IMR-90 (cell line): Measurements from ENCODE around the gene ITGA5. TPM values are rescaled to one million over a fixed set of nuclear protein-coding genes. Genes with fewer than 3 reads are reported as not detected.

Source experiments
- ATAC-seq: fragments of 200-7000 bp; cut with Tn5 transposase; 2 replicates; pipeline ENCODE4 v1.9.1; 2020; ENCODE audit warnings: low read depth, mild to moderate bottlenecking, moderate library complexity
- BruUV-seq: library from RNA; stranded (reverse); fragments of 400-500 nt; replicated peaks from 2 replicates; lab custom pipeline; 2021; lab: Mats Ljungman, UMichigan
- CTCF ChIA-PET: fragments of 300-600 bp; formaldehyde crosslinking; extraction: SDS; loops from one replicate; lab custom pipeline; 2021; ENCODE audit warnings: antibody characterized with exemption; lab: Yijun Ruan, JAX
- POLR2A ChIA-PET: fragments of 300-600 bp; sonication (Branson Sonifier 250); formaldehyde crosslinking; loops from one replicate; lab custom pipeline; 2022; ENCODE audit warnings: antibody characterized with exemption; ENCODE audit not compliant: unreplicated experiment; lab: Charles Lee
- DNase-seq: peaks from one replicate; pipeline ENCODE4 v3.0.0; 2013
- H2AFZ ChIP-seq: replicated peaks from 2 replicates; pipeline ENCODE3; 2013; ENCODE audit warnings: low read length, mild to moderate bottlenecking; ENCODE audit not compliant: poor library complexity
- H2AK5ac ChIP-seq: 2 replicates; pipeline ENCODE4 v1.6.1; 2013; ENCODE audit warnings: low read depth, low read length, inconsistent platforms
- H2AK9ac ChIP-seq: replicated peaks from 2 replicates; pipeline ENCODE3; 2013; ENCODE audit warnings: mild to moderate bottlenecking, low read depth, low read length, moderate library complexity; ENCODE audit not compliant: poor library complexity
- H2BK120ac ChIP-seq: 2 replicates; pipeline ENCODE4 v1.6.1; 2013; ENCODE audit warnings: low read depth, low read length, inconsistent platforms
- H2BK15ac ChIP-seq: 3 replicates; pipeline ENCODE4 v1.6.1; 2013; ENCODE audit warnings: low read depth, low read length, inconsistent platforms
- H2BK20ac ChIP-seq: 2 replicates; pipeline ENCODE4 v1.6.1; 2013; ENCODE audit warnings: low read depth, mild to moderate bottlenecking, inconsistent platforms, low read length, moderate library complexity
- H2BK5ac ChIP-seq: 2 replicates; pipeline ENCODE4 v1.6.1; 2013; ENCODE audit warnings: mild to moderate bottlenecking, low read depth, low read length, inconsistent platforms; ENCODE audit not compliant: poor library complexity, severe bottlenecking
- H3K14ac ChIP-seq: replicated peaks from 2 replicates; pipeline ENCODE4 v1.6.1; 2013; ENCODE audit warnings: low read depth, low read length, inconsistent platforms
- H3K18ac ChIP-seq: 2 replicates; pipeline ENCODE4 v1.6.1; 2013; ENCODE audit warnings: low read depth, low read length, control low read depth
- H3K23ac ChIP-seq: 2 replicates; pipeline ENCODE4 v1.6.1; 2013; ENCODE audit warnings: low read depth, low read length, inconsistent platforms
- H3K27ac ChIP-seq: 2 replicates; pipeline ENCODE4 v1.5.1; 2013; ENCODE audit warnings: mild to moderate bottlenecking, control low read depth, low read length; ENCODE audit not compliant: insufficient read depth
- H3K27me3 ChIP-seq: 2 replicates; pipeline ENCODE4 v1.6.1; 2013; ENCODE audit warnings: low read length; ENCODE audit not compliant: control insufficient read depth, insufficient read depth
- H3K36me3 ChIP-seq: 2 replicates; pipeline ENCODE4 v1.6.1; 2013; ENCODE audit warnings: low read length, mixed read lengths; ENCODE audit not compliant: control insufficient read depth, insufficient read depth
- H3K4ac ChIP-seq: 2 replicates; pipeline ENCODE4 v1.6.1; 2013; ENCODE audit warnings: low read depth, low read length, inconsistent platforms
- H3K4me1 ChIP-seq: 2 replicates; pipeline ENCODE4 v1.6.1; 2013; ENCODE audit warnings: low read length, mixed read lengths; ENCODE audit not compliant: control insufficient read depth, insufficient read depth
- H3K4me2 ChIP-seq: 2 replicates; pipeline ENCODE4 v1.6.1; 2013; ENCODE audit warnings: low read depth, mild to moderate bottlenecking, control low read depth, low read length, moderate library complexity
- H3K4me3 ChIP-seq: 2 replicates; pipeline ENCODE4 v1.5.1; 2013; ENCODE audit warnings: low read depth, mild to moderate bottlenecking, control low read depth, low read length, moderate library complexity; ENCODE audit not compliant: insufficient read depth
- H3K56ac ChIP-seq: 2 replicates; pipeline ENCODE4 v1.6.1; 2013; ENCODE audit warnings: low read length, inconsistent platforms; ENCODE audit not compliant: insufficient read depth; ENCODE audit errors: extremely low read depth
- H3K79me1 ChIP-seq, 2 experiments: 2 replicates each; pipeline ENCODE4 v1.6.1; 2013; ENCODE audit warnings: low read length in 2 of 2, inconsistent platforms in 1 of 2, low read depth in 1 of 2
- H3K9ac ChIP-seq: 2 replicates; pipeline ENCODE4 v1.6.1; 2013; ENCODE audit warnings: low read depth, low read length, control low read depth
- H3K9me1 ChIP-seq: 2 replicates; pipeline ENCODE4 v1.6.1; 2013; ENCODE audit warnings: low read length, inconsistent platforms; ENCODE audit not compliant: insufficient read depth
- H3K9me3 ChIP-seq: 2 replicates; pipeline ENCODE4 v1.6.1; 2013; ENCODE audit warnings: low read length; ENCODE audit not compliant: control insufficient read depth, insufficient read depth
- H4K20me1 ChIP-seq: 2 replicates; pipeline ENCODE4 v1.6.1; 2013; ENCODE audit warnings: low read length, inconsistent platforms; ENCODE audit not compliant: insufficient read depth
- H4K5ac ChIP-seq: 2 replicates; pipeline ENCODE4 v1.6.1; 2013; ENCODE audit warnings: mild to moderate bottlenecking, low read depth, low read length, control low read depth
- H4K8ac ChIP-seq, 2 experiments: 2 replicates each; pipeline ENCODE4 v1.6.1; 2013; ENCODE audit warnings: low read depth in 2 of 2, low read length in 2 of 2, control low read depth in 1 of 2, inconsistent platforms in 1 of 2
- H4K91ac ChIP-seq: 2 replicates; pipeline ENCODE4 v1.6.1; 2013; ENCODE audit warnings: low read depth, low read length, inconsistent platforms; ENCODE audit not compliant: insufficient read depth
- BHLHE40 ChIP-seq: fragments of 150-350 bp; IDR thresholded peaks from 2 replicates; pipeline ENCODE4 v1.6.1; 2016; ENCODE audit warnings: mild to moderate bottlenecking, low read depth, low read length
- CEBPB ChIP-seq: IDR thresholded peaks from 2 replicates; pipeline ENCODE4 v1.6.1; 2012; ENCODE audit warnings: low read depth, low read length, improper control_type of control experiment
- CHD1 ChIP-seq: IDR thresholded peaks from 2 replicates; pipeline ENCODE4 v1.6.1; 2012; ENCODE audit warnings: low read depth, low read length, improper control_type of control experiment
- FOS ChIP-seq: fragments of 150-350 bp; IDR thresholded peaks from 2 replicates; pipeline ENCODE4 v1.6.1; 2016; ENCODE audit warnings: low read depth, low read length
- MAFK ChIP-seq: IDR thresholded peaks from 2 replicates; pipeline ENCODE4 v1.6.1; 2012; ENCODE audit warnings: low read depth, low read length, improper control_type of control experiment
- MAZ ChIP-seq: IDR thresholded peaks from 2 replicates; pipeline ENCODE4 v1.6.1; 2012; ENCODE audit warnings: low read depth, mild to moderate bottlenecking, low read length, improper control_type of control experiment, moderate library complexity, borderline replicate concordance
- MXI1 ChIP-seq: IDR thresholded peaks from 2 replicates; pipeline ENCODE4 v1.6.1; 2012; ENCODE audit warnings: low read depth, mild to moderate bottlenecking, low read length, moderate library complexity, borderline replicate concordance
- NFE2L2 ChIP-seq: fragments of 150-350 bp; IDR thresholded peaks from 2 replicates; pipeline ENCODE4 v1.6.1; 2016; ENCODE audit warnings: low read depth, mild to moderate bottlenecking, low read length
- POLR2A ChIP-seq: IDR thresholded peaks from 2 replicates; pipeline ENCODE4 v1.6.1; 2012; ENCODE audit warnings: mild to moderate bottlenecking, low read depth, low read length
- RAD21 ChIP-seq: IDR thresholded peaks from 2 replicates; pipeline ENCODE4 v1.6.1; 2012; ENCODE audit warnings: low read length, improper control_type of control experiment
- RCOR1 ChIP-seq: IDR thresholded peaks from 2 replicates; pipeline ENCODE4 v1.6.1; 2012; ENCODE audit warnings: mild to moderate bottlenecking, low read length, improper control_type of control experiment; ENCODE audit not compliant: insufficient replicate concordance
- RFX5 ChIP-seq: IDR thresholded peaks from 2 replicates; pipeline ENCODE4 v1.8.0; 2012; ENCODE audit warnings: low read depth, mild to moderate bottlenecking, low read length, moderate library complexity
- SMC3 ChIP-seq: fragments of 150-350 bp; IDR thresholded peaks from 2 replicates; pipeline ENCODE4 v1.6.1; 2016; ENCODE audit warnings: low read depth, mild to moderate bottlenecking, antibody characterized with exemption, low read length, moderate library complexity
- WGBS, 2 experiments: methylation state at CpG; one replicate each; pipeline versions ENCODE4 v1.1.5 to v1.1.7; 2013; ENCODE audit warnings: missing lambda C conversion rate in 2 of 2; ENCODE audit not compliant: insufficient read length in 1 of 2; ENCODE audit errors: extremely low coverage in 2 of 2; 5-methylcytosine and 5-hydroxymethylcytosine counted together
- dilution Hi-C: fragments of 300-500 bp; cut with HindIII; formaldehyde crosslinking; loops from one replicate; pipeline ENCODE4 v1.14.3; 2018; ENCODE audit warnings: low sequenced_read_pairs; ENCODE audit not compliant: unreplicated experiment
- in situ Hi-C: fragments of 300-500 bp; cut with MboI; formaldehyde crosslinking; loops from 3 replicates; pipeline ENCODE4 v1.14.3; 2019; ENCODE audit warnings: low sequenced_read_pairs, inconsistent platforms, mixed read lengths
- intact Hi-C: fragments of 100-400 bp; cut with micrococcal nuclease; formaldehyde crosslinking; loops from 2 replicates; pipeline ENCODE4 v1.10.0; 2022
- polyA plus RNA-seq, 3 experiments: library from polyadenylated mRNA; depleted of rRNA; stranded (reverse); fragments of >200 nt; gene quantifications; 2 replicates each; pipeline ENCODE4 v1.2.3, GENCODE V29; 2012; ENCODE audit warnings: low replicate concordance in 1 of 3
- total RNA-seq: library from RNA; depleted of rRNA; stranded (reverse); fragments of >200 nt; gene quantifications from 2 replicates; pipeline ENCODE4 v1.2.3, GENCODE V29; 2012
- TF ChIP-seq, protein P1 (sequence below): fragments of 150-350 bp; IDR thresholded peaks from 2 replicates; pipeline ENCODE4 v1.6.1; 2017; ENCODE audit warnings: mild to moderate bottlenecking, antibody characterized with exemption, low read length, low read depth
- TF ChIP-seq, protein P2 (sequence below): fragments of 150-350 bp; IDR thresholded peaks from 2 replicates; pipeline ENCODE4 v1.6.1; 2016; ENCODE audit warnings: low read depth, mild to moderate bottlenecking, low read length, moderate library complexity, borderline replicate concordance

The ITGA5 gene
- total and polyA plus RNA-seq, 2 of the 4 experiments (the other 2 are of a cell fraction): 159 to 259 TPM

DNA sequence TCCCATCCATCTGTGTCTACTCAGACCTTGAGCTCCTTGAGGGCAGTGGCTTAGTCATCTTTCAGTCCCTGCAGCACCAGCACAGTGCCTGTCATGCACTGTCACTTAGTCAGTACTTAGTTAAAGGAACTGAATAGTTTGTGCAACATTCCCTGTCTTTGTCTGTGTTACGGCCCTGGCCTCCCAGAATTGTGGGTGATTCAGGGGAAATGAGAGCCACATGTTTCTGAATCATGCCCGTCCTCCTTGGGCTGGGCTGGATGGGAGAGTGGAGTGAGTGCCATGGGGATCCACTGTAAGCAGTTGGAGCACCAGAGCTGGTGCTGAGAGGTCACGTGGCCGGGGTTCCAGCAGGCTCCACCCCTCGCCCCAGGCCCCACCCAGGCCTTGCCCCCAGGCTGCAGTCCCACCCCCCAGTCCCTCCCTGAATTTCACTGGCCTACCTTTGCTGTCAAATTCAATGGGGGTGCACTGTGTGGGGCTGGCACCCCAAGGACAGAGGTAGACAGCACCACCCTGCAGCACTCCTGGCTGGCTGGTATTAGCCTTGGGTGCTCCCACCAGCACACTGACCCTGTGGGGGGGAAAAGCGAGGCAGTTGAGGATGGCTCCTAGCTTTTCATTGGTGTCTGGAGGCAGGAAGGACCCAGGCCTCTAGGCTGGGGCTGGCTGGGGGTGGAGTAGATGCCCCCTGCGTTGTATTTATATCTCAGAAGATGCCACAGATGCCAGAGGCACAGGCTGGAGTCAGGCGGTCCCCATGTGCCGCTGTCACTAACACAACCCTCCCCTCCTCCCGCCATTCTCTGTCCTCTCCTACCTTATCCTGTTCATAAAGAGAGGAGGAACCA is 7.5 kb downstream of the ITGA5 start:
- Histone ChIP-seq H2AK9ac (peak overlapping the region; percentile 81), H2BK20ac (no peak overlapping the region), H3K23ac (no peak overlapping the region; the same call in 1 of the 2 replicates), H2BK5ac (peak overlapping the region; percentile 67), H3K4ac (peak overlapping the region; percentile 38), H2AFZ (no peak overlapping the region), H3K27ac (peak overlapping the region; percentile 36), H2AK5ac (peak overlapping the region; percentile 33; the same call in 1 of the 2 replicates), H3K18ac (no peak overlapping the region), H3K27me3 (no peaks in the 10 kb centered on the region), H4K91ac (0 out of 2 replicates have a peak overlapping the region, but pooled peaks have one; percentile 5), H3K56ac (peak overlapping the region; percentile 10; the same call in 1 of the 2 replicates), H3K4me2 (no peak overlapping the region), H3K9me3 (no peaks in the 10 kb centered on the region), H4K20me1 (peaks cover 90% of the 10 kb centered on the region), H3K4me1 (peaks cover 30% of the 10 kb centered on the region), H4K5ac (no peak overlapping the region), H3K36me3 (peaks cover 41% of the 10 kb centered on the region), H3K9ac (no peak overlapping the region), H3K4me3 (no peak overlapping the region), H3K9me1 (peaks cover 24% of the 10 kb centered on the region), H4K8ac (0 out of 4 replicates have a peak overlapping the region, but pooled peaks of 1 of the 2 experiments have one; percentile 24), H2BK15ac (no peak overlapping the region), H3K79me1 (peaks cover 22 to 76% of the 10 kb centered on the region in 2 experiments), H2BK120ac (no peak overlapping the region), H3K14ac (0 out of 2 replicates have a peak overlapping the region, but pooled peaks have one; percentile 21)
- intact Hi-C loops: no loop called here
- DNase-seq (peak; percentile 96), ATAC-seq (peak; percentile 89)
- WGBS, 2 experiments: 0% methylated on average over 2 of the region's 10 CpGs; no CpG with 5 or more reads in 1 of the 2 experiments
- in situ Hi-C loops: no loop called here
- BruUV-seq: no TSS peak
- CTCF ChIA-PET: interaction anchor here (0.5 to 1.9 kb wide), 5 partner anchors 9 to 41 kb away, joined by 3 to 15 read pairs (median 4); no protein-coding TSS in a partner anchor
- dilution Hi-C loops: no loop called here
- POLR2A ChIA-PET: no interaction called here
- TF ChIP-seq, protein P1, sequence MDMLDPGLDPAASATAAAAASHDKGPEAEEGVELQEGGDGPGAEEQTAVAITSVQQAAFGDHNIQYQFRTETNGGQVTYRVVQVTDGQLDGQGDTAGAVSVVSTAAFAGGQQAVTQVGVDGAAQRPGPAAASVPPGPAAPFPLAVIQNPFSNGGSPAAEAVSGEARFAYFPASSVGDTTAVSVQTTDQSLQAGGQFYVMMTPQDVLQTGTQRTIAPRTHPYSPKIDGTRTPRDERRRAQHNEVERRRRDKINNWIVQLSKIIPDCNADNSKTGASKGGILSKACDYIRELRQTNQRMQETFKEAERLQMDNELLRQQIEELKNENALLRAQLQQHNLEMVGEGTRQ: peak; percentile 92
- TF ChIP-seq CHD1 (no peak), MXI1 (peak; percentile 96), MAZ (peak; percentile 54; the same call in 1 of the 2 replicates), MAFK (peak; percentile 16; the same call in 1 of the 2 replicates), SMC3 (no peak), NFE2L2 (peak; percentile 58), CEBPB (peak; percentile 95), POLR2A (0 out of 2 replicates have a peak, but pooled peaks have one; percentile 32), BHLHE40 (peak; percentile 55; the same call in 1 of the 2 replicates), RCOR1 (peak; percentile 47), RFX5 (no peak), FOS (peak; percentile 61; the same call in 1 of the 2 replicates), RAD21 (no peak; the same call in 1 of the 2 replicates)
- TF ChIP-seq, protein P2, sequence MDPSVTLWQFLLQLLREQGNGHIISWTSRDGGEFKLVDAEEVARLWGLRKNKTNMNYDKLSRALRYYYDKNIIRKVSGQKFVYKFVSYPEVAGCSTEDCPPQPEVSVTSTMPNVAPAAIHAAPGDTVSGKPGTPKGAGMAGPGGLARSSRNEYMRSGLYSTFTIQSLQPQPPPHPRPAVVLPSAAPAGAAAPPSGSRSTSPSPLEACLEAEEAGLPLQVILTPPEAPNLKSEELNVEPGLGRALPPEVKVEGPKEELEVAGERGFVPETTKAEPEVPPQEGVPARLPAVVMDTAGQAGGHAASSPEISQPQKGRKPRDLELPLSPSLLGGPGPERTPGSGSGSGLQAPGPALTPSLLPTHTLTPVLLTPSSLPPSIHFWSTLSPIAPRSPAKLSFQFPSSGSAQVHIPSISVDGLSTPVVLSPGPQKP: no peak
